ENCODE data around the gene FCN2.

Gene FCN2

DNA sequence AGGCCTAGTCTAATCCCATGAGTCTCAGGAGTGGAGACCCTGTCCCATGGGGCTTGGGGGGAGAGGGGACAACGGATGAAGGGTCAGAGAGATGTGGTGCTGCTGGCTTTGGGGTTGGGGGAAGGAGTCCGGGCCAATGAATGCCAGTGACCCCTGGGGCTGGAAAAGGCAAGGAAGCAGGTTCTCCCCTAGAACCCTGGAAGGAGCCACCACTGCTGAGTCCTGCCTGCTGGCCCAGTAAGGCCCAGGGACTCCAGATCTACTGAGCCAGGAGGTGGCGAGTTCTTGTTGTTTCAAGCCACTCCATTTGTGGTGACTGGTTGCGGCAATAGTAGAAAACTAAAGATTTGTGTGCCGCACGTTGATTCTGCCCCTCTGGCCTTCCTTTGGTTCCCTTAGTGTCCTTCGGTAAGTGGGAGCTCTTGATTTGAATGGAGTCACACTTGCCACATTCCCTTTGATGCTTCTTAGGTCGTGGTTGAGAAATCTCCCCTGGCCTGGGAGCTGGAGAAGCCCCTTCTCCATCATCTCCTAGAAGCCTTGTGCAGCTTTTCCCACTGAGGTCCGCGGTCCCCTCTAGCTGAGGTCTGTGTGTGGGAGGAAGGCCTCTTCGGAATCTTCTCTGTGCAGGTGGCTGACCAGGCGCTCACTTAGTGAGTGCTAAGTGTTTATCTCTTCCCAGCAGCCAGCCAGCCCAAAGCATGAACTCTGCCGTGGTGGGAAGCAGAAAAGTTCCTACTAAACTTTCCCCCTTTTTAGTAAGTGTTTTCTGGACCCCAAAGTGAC lies 28.1 kb downstream of the FCN2 start:
- DNase-seq = no peak

DNA sequence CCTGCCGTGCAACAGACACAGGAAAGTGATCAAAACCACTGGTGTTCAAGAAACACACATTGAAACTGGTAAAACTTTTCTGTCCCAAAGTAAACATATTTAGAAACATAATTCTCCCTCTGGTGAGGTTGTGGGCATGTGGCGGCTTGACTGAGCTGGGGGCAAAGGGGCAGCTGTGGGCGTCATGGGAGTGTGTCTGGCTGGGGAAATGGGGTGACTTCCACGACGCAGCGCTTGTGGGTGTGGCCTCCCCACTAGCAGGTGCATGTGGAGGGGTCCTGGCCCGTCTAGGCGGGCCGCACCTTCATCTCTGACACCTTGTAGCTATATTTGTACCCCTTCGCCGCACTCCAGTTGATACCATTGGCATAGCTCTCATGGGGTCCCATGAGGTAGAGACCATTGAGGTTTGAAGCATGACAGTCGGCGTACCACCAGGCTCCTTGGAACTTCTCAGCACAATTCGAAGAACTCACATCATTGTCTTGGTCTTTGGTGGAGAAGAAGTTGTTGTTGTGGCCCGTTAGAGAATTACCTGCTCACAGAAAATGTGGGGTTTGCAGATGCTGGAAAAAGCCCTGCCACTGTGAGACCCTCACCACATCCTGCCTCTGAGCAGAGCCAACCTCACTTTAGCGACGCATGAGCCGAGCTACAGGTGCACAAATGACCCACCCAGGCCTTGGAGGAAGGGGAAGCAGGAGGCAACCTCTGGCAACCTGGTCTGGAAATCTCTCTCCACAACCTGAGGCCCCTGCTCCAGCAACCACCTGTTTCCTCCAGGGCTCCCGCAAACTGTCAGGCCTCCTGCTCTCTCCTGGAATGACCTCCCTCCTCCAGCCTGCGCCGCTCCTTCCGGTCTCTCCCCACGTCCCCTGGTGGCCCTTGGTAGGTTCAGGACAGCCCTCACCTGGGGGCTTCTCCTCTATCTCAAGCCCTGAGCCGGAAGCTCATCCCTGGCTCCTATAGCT lies 29.2 kb downstream of the FCN2 start:
- no peak for DNase-seq
- no peak for TF ChIP-seq POLR2A (IDR thresholded peaks at IDR 0.05; ENCODE audit: low read length)
- TF ChIP-seq GATA1 (IDR thresholded peaks at IDR 0.05; ENCODE audit: low read depth, low read length) = no peak

More for the DNA sequence above, 28.1 kb downstream of the FCN2 start:
- TF ChIP-seq GATA1 (IDR thresholded peaks at IDR 0.05; ENCODE audit: low read depth, low read length) (no peak), POLR2A (IDR thresholded peaks at IDR 0.05; ENCODE audit: low read length) (no peak)

DNA sequence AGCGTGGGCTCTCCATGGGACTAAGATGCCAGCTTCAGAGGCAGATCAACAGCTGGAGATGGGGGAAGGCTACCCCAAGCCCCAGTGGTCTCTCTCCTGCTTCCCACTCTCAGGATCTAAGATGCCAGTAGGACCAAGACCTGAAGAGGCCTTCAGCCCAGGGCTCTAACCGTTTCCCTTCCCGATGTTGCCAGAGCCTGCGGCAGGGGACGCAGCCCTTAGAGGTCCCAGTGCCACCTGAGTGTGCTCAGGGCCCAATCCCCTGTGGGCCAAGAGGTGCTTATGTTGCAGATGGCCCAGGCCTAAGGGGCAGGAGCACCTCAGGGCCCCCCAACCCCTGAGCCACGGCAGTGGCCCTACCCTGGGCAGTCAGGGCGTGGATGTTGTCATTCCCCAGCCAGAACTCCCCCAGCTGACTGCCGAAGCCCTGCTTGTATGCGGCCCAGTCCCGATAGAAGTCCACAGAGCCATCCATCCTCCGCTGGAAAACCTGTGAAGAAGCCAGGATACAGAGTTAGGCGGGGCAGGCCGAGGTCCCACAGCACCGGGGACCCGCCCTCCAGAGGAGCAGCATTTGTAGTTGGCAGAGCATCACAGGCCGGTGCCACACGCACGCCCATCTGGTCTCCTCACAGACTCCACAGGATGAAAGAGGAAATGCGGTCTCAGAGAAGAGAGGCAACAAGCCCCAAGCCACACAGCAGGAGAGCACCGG lies 31.7 kb downstream of the FCN2 start:
- TF ChIP-seq GATA1 (IDR thresholded peaks at IDR 0.05; ENCODE audit: low read depth, low read length) = no peak
- no peak for TF ChIP-seq POLR2A (IDR thresholded peaks at IDR 0.05; ENCODE audit: low read length)
- DNase-seq = no peak

DNA sequence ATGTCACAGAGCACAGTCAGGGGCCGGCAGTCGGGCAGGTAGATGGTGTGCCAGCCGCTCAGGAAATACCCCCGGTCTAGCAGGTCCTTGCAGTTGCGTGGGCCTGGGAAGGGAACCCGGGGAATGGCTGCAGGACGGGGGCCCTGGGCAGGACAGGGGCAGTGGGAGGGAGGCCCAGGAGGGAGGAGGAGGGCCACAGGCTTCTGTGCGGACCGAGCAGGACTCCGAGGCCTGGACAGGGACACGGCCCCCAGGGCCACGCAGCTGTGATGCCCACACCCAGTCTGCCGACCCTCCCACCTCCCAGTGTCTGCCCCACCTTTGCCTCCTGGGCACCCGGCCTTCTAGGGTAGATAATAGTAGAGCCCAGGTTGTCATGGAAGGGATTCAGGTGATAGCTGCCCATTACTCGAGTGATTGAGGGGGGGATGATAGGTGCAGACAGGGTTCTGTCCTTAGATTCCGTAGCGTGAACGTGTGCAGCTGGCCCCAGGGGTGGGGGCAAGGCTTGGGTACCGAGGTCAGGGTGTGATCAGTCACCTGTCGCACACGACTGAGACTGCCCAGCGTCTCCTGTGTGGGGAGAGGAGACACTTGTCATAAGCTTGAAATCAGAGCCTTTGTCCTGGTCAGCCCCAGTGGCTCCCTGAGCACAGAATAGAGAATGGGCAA lies 32.6 kb downstream of the FCN2 start:
- no peak for DNase-seq
- TF ChIP-seq GATA1 (IDR thresholded peaks at IDR 0.05; ENCODE audit: low read depth, low read length) (no peak), POLR2A (IDR thresholded peaks at IDR 0.05; ENCODE audit: low read length) (no peak)

DNA sequence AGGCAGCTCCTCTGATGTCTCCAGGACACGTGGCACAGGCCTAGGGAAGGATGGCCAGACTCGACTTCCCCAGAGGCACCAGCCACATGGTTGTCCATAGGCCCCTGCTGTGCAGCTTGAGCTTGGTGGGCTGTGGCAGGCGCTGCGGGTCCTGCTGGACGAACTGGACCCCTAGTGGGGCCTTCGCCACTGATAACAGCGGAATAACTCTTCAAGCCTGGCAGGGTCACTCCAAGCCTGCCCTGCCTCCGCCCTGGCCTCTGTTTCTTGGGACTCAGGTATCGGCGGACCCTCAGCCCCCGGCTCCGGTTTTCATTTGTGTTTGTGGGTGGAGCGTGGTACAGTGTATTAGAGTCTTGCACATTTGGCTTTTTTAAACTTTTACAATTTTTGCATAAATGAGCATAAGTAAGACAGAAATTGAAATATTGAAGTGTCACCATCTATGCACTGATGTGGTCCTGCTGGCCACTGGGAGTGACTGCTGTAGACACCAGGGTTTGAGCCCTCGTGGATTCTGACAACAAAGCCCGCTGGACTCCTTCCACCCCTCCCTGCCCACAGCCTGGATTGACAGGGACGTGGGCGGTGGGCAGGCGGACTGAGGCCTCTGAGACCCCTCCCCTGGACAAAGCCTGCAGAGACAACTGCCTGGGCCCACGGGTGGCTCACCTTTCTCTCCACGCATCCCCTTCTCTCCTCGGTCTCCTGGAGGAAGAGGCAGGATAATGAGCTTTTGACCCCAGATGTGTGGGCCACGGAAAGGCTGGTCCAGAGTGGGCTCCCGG lies 33.3 kb downstream of the FCN2 start:
- no peak for TF ChIP-seq GATA1 (IDR thresholded peaks at IDR 0.05; ENCODE audit: low read depth, low read length)
- no peak for TF ChIP-seq POLR2A (IDR thresholded peaks at IDR 0.05; ENCODE audit: low read length)

DNA sequence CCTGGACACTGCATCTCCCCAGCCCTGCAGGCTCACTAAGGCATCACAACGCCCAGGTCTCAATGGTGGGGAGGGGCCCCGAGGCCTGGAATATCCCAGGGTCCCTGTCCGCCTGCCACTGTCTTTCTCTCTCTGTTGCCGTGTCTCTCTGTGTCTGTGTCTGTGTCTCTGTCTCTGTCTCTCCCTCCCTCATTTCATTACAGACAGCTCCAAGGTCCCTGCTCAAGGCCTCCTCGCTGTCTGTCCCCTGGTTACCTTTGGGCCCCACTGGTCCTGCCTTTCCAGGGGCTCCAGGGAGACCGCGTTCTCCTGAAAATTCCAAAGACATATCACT lies 33.9 kb downstream of the FCN2 start:
- no peak for DNase-seq
- TF ChIP-seq POLR2A (IDR thresholded peaks at IDR 0.05; ENCODE audit: low read length) (no peak), GATA1 (IDR thresholded peaks at IDR 0.05; ENCODE audit: low read depth, low read length) (no peak)

More for the DNA sequence above, 33.3 kb downstream of the FCN2 start:
- no peak for DNase-seq

DNA sequence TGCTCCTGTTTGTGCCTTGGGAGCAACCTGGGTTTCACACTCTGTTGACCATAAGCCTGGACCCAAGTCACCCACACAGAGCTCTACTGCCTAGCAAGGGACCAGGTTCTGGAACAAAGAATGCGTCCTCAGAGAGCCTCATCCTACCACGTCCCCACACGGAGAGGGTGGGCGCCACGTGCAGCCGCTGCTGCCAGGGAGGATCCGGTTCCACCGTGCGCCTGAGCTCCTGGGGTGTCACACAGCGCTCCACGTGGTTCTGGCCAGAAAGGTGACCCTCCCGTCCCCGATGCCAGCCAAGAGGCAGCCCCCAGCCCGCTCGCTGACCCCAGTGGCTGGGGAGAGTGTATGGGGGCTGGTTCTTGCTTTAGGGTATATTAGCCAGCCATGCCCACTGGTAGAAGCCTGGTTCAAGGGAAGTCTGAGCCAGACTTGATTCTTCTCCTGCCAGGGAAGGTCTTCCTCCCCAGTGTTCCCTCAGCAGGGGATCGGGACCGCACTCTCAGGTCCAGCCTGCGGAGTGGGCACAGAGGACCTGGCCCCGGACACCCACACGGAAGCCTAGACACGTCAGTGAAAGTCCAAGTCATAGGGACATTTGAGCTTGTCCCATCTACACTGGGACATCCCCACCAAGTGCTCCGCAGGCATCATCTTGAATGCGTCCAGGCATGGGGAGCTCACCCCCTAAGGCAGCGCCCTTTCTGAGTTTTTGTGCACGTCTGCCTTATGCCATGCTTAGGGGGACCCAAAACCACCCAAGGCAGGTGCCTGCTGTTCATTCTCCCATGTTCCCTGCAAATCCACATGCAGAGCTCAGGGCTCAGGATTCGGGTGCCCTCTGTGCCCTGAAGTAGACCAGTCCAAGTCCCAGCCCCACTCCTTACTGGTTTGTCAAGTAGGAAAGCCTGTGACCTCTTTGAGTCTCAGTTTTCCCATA lies 34.7 kb downstream of the FCN2 start:
- TF ChIP-seq GATA1 (IDR thresholded peaks at IDR 0.05; ENCODE audit: low read depth, low read length) (no peak), POLR2A (IDR thresholded peaks at IDR 0.05; ENCODE audit: low read length) (no peak)
- no peak for DNase-seq

DNA sequence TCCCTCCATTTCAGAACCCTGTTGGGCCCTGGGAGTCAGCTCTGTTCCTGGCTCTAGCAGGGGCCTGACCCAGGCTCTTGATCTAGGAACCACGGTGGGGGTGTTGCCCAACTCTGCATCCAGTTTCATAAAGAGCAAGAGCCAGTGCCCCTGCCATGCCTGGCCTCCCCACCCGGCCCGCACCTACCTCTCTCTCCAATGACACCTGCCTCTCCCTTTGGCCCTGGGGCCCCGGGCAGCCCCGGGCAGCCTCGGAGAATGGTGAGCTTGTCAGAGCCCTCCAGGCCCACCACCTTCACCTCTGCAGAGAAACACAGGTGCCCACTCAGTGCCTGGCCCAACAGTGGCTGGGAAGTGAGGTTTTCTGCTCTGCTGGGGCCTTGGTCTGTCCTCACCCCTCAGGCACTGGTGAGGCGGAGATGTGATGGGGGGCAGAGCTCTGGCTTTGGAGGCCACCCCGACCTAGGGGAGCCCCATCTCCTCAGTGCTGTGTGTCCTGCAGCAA lies 35.6 kb downstream of the FCN2 start:
- TF ChIP-seq POLR2A (IDR thresholded peaks at IDR 0.05; ENCODE audit: low read length) (no peak), GATA1 (IDR thresholded peaks at IDR 0.05; ENCODE audit: low read depth, low read length) (no peak)
- no peak for DNase-seq

DNA sequence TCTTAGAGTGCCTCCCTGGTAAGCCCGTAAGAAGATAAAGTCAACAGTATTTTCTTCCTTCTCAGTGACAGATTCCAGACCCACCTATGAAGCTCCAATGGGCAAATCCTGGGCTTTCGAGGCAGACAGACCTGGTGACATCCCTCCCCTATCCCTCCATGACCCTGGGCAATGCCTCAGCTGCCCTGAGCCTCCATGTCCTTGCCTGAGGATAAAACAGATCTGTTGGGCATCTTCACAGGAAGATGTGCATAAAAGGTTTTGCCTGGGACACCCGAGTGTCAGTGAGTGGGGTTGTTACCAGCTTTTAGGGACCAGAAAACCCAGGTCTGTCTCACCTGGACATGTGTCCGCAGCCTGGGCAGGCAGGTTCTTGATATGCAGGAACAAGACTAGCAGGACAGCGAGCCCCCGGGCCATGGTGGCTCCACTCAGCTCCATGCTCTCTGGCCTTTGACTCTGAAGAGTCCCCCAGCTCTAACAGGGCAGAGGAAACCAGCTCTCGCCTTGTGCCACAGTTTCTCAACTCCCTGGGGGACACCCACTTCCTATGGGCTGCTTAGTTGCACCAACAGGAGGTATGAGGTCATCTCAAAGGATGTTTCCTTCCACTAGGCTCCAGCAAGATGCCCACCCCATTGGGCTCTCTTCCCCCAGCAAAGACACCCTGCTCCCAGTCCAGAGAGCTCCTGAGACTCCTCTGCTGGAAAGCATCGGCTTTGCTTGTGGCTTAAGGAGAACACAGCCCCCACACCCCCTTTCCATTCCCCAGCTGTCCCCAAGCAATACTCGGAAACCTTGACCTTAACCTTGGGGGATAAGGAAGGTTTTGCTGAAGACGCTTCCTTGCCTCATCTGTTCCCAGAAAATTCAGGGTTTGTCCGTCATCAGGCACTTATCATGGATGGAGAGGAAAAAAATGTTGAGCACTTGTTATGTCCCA lies 37.1 kb downstream of the FCN2 start, which contains the start of gene FCN1:
FCN1 (minus strand) TSS at position 482 of the 943 bp plus-strand sequence; CDS start at position 441, 41 bp downstream.
- DNase-seq = no peak
- TF ChIP-seq POLR2A (IDR thresholded peaks at IDR 0.05; ENCODE audit: low read length) (no peak), GATA1 (IDR thresholded peaks at IDR 0.05; ENCODE audit: low read depth, low read length) (no peak)

DNA sequence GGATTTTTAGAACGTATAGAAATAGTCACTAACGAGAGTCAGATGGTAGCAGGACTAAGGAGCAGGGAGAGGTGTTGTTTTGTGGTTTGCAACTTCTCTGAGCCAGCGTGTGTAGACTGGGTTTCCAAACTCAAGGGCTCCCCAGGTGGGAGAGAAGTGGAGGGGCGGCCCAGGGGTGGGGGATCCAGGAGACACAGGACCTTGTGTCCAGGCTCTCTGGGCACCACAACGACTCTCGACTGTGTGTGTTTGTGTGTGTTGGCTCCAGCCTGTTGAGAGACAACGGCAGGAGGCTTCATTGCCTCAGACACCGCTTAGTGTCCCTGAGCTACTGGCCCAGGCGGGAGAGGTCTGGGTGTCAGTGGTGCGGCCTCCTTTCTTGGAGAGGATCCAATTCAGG lies 38.0 kb downstream of the FCN2 start:
- TF ChIP-seq GATA1 (IDR thresholded peaks at IDR 0.05; ENCODE audit: low read depth, low read length) (no peak), POLR2A (IDR thresholded peaks at IDR 0.05; ENCODE audit: low read length) (no peak)
- DNase-seq = no peak
